Upper lobe of left lung (tissue), 6 donors: Measurements from ENCODE around the gene MELK. TPM values are rescaled to one million over a fixed set of nuclear protein-coding genes. Genes with fewer than 3 reads are reported as not detected.
"Not testable (repeated sequence)": the region's sequence is repeated elsewhere in the genome, so short reads cannot be mapped to it uniquely, and the experiment has no call there.

Experiments
- ATAC-seq, 2 donors: fragments of 200-7000 bp; cut with Tn5 transposase; one replicate each; pipeline ENCODE4 v1.9.1; 2022; ENCODE audit warnings: mild to moderate bottlenecking in 2 of 2, moderate library complexity in 2 of 2; ENCODE audit not compliant: low FRiP score in 2 of 2
- DNase-seq, 2 donors: peaks; one replicate each; pipeline ENCODE4 v3.0.0-alpha.2; 2019 to 2020
- H3K27ac ChIP-seq, 4 donors: fragments of 200-600 bp; sonication (generic); one replicate each; pipeline ENCODE4 v1.5.1; 2016 to 2019
- H3K27me3 ChIP-seq, 4 donors: fragments of 200-600 bp; sonication (generic); one replicate each; pipeline ENCODE4 v1.5.1; 2017 to 2019
- H3K36me3 ChIP-seq, 4 donors: fragments of 200-600 bp; sonication (generic); one replicate each; pipeline ENCODE4 v1.5.1; 2016 to 2019
- H3K4me1 ChIP-seq, 4 donors: fragments of 200-600 bp; sonication (generic); one replicate each; pipeline ENCODE4 v1.5.1; 2018 to 2019
- H3K4me3 ChIP-seq, 4 donors: fragments of 200-600 bp; sonication (generic); one replicate each; pipeline ENCODE4 v1.5.1; 2017 to 2019; ENCODE audit warnings: mild to moderate bottlenecking in 2 of 4, moderate library complexity in 1 of 4
- H3K9me3 ChIP-seq, 4 donors: fragments of 200-600 bp; sonication (generic); one replicate each; pipeline ENCODE4 v1.5.1; 2018 to 2019
- EP300 ChIP-seq, 4 donors: sonication (generic); formaldehyde crosslinking; IDR thresholded peaks; one replicate each; pipeline ENCODE4 v1.5.1; 2017; ENCODE audit warnings: antibody characterized with exemption in 4 of 4, control low read depth in 2 of 4
- POLR2A ChIP-seq, 4 donors: fragments of 450-650 bp; IDR thresholded peaks; one replicate each; pipeline ENCODE4 v1.5.1; 2016 to 2017; ENCODE audit warnings: antibody characterized with exemption in 4 of 4, mild to moderate bottlenecking in 2 of 4
- POLR2AphosphoS5 ChIP-seq, 2 donors: sonication (generic); formaldehyde crosslinking; IDR thresholded peaks; one replicate each; pipeline ENCODE4 v1.5.1; 2017; ENCODE audit warnings: antibody characterized with exemption in 2 of 2
- WGBS, 2 donors: methylation state at CpG; one replicate each; pipeline ENCODE4 v1.1.5; 2017 to 2018; 5-methylcytosine and 5-hydroxymethylcytosine counted together
- total RNA-seq, 6 donors: library from RNA; depleted of rRNA in 4 of 6; stranded (reverse); fragments of >200 nt in 4 of 6; gene quantifications; one replicate each; pipeline versions ENCODE4 v1.1.0 to v1.2.1, GENCODE V29; 2016 to 2021
- TF ChIP-seq, protein P1 (sequence below), 6 experiments: fragments of 450-650 bp in 4 of 6; fragments of 200-600 bp in 2 of 6; sonication (generic) in 2 of 6; IDR thresholded peaks; one replicate each; pipeline ENCODE4 v1.5.1; 2016 to 2019; ENCODE audit warnings: antibody characterized with exemption in 6 of 6
- donor health status: DM: no; HTN: no; CAD: no; lungs with moderate emphysema.
- donor health status: DM: no; HTN: yes; CAD: no; lungs with severe emphysema.

Gene MELK
- 1 to 10 TPM in 4 of 6 donors, under 1 TPM in 1, not detected in 1; 0.55 to 4.0 (median 2.0) TPM for total RNA-seq

DNA sequence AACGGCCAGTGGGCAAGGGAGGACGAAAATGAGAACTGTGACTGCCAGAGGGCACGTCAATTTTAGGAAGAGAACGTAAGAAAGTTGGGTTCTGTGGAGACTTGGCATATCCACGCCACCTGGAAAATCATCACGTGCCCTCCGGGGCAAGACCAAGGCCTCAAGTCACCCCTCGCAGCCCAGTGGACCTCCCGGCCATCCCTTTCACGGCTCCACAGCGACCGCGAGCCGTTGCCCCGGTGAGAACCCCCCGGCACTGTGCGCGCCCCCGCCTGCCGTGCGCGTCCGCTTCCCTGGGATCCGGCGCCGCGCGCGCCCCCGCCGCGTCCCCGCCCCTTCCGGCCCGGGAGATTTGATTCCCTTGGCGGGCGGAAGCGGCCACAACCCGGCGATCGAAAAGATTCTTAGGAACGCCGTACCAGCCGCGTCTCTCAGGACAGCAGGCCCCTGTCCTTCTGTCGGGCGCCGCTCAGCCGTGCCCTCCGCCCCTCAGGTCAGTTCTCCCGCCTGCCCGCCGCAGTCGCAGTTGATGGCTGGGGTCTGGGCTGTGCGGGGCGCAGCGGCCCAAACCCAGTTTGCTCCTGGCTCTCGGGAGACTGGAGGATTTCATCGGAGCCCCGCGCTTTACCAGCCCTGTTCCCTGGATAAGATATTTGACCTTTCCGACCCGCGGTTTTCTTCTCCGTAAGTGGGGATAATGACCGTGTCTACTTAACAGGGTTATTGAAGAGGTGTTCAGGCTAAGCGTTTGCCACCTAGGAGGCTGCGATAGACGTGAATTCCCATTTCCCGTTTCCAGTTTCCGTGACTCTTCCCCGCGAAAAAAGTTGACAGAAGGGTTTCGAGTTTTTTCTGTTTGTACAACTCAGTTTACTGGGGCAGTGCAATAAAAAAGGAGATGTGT is at the start of gene MELK:
Gene MELK (plus strand): TSS at position 381 of the 904 bp plus-strand sequence. CDS start 8,787 bp downstream, outside the sequence.
- Histone ChIP-seq H3K27ac (peak within 1 kb of the TSS; percentile 29 to 83 (median 58)), H3K9me3 (no peaks in the 10 kb centered on the region), H3K4me3 (peak within 1 kb of the TSS; percentile 80 to 98 (median 90)), H3K36me3 (no peaks in the 10 kb centered on the region), H3K27me3 (no peaks in the 10 kb centered on the region), H3K4me1 (peaks cover 7 to 24% (median 9%) of the 10 kb centered on the region in 4 donors)
- DNase-seq (peak; percentile 78 to 98), ATAC-seq (peak; percentile 93 to 99)
- 1% methylated on average over 29 to 70 of the region's 74 CpGs for WGBS, 2 donors
- TF ChIP-seq POLR2AphosphoS5 (IDR thresholded peaks at IDR 0.05) (peak; percentile 37 to 49), EP300 (IDR thresholded peaks at IDR 0.05) (no peak), POLR2A (IDR thresholded peaks at IDR 0.05) (peak in 2 of 4 donors; percentile 18 to 58)
- TF ChIP-seq, protein P1, sequence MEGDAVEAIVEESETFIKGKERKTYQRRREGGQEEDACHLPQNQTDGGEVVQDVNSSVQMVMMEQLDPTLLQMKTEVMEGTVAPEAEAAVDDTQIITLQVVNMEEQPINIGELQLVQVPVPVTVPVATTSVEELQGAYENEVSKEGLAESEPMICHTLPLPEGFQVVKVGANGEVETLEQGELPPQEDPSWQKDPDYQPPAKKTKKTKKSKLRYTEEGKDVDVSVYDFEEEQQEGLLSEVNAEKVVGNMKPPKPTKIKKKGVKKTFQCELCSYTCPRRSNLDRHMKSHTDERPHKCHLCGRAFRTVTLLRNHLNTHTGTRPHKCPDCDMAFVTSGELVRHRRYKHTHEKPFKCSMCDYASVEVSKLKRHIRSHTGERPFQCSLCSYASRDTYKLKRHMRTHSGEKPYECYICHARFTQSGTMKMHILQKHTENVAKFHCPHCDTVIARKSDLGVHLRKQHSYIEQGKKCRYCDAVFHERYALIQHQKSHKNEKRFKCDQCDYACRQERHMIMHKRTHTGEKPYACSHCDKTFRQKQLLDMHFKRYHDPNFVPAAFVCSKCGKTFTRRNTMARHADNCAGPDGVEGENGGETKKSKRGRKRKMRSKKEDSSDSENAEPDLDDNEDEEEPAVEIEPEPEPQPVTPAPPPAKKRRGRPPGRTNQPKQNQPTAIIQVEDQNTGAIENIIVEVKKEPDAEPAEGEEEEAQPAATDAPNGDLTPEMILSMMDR (IDR thresholded peaks at IDR 0.05): no peak

DNA sequence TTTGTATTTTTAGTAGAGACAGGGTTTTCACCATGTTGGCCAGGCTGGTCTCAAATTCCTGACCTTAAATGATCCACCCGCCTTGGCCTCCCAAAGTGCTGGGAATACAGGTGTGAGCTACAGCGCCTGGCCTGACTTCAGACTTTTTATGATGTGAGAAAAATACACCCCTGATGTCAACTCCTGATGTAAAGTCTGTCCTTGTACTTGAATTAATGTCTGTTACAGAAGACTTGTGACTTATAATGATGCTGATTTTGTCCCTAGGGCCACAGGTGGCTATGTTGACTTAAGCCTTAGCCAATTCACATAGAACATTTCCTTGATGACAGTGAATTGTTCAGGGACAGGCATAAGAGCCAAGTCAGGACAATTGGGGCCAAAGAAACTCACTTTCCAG is 42.5 kb upstream of the MELK start:
- no peaks in the 10 kb centered on the region for H3K4me1 ChIP-seq
- no peaks in the 10 kb centered on the region for H3K27me3 ChIP-seq
- no peaks in the 10 kb centered on the region for H3K36me3 ChIP-seq
- ATAC-seq: no peak
- TF ChIP-seq, protein P1 (IDR thresholded peaks at IDR 0.05): no peak
- TF ChIP-seq POLR2A (IDR thresholded peaks at IDR 0.05) (no peak), EP300 (IDR thresholded peaks at IDR 0.05) (no peak), POLR2AphosphoS5 (IDR thresholded peaks at IDR 0.05) (no peak)
- no peaks in the 10 kb centered on the region for H3K9me3 ChIP-seq
- DNase-seq: no peak
- WGBS, 2 donors: 96 to 100% methylated on average over 2 of the region's 2 CpGs
- H3K27ac ChIP-seq: no peak overlapping the region
- H3K4me3 ChIP-seq: no peak overlapping the region

DNA sequence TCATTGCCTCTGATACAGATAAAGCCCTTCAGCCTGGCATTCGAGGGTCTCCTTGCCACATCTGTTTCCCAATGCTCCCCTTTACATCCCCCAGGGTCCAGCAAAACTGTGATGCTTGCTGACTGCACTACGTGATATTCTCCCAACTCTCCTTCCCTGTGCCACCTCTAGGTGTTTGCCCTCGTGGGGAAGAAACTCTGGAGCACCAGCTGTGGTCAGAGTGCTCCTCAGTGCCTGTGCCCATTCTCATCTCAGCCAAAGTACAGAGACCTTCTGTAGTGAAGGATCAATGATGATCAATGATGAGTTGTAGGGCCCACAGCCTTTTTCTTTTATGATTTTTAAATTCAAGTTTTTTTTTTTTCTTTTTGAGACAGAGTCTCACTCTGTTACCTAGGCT is 40.3 kb upstream of the MELK start:
- no peak for DNase-seq
- Histone ChIP-seq H3K27me3 (no peaks in the 10 kb centered on the region), H3K4me1 (no peaks in the 10 kb centered on the region), H3K27ac (no peak overlapping the region), H3K4me3 (no peak overlapping the region), H3K36me3 (no peaks in the 10 kb centered on the region), H3K9me3 (no peaks in the 10 kb centered on the region)
- no peak for TF ChIP-seq POLR2A (IDR thresholded peaks at IDR 0.05)
- no peak for TF ChIP-seq EP300 (IDR thresholded peaks at IDR 0.05)
- TF ChIP-seq, protein P1 (IDR thresholded peaks at IDR 0.05): no peak
- no peak for TF ChIP-seq POLR2AphosphoS5 (IDR thresholded peaks at IDR 0.05)
- WGBS, 2 donors: 50 to 70% methylated on average over 3 of the region's 3 CpGs
- no peak for ATAC-seq

- H3K4me1 ChIP-seq, H3K9me3 ChIP-seq, H3K27me3 ChIP-seq, H3K27ac ChIP-seq, DNase-seq, H3K4me3 ChIP-seq, H3K36me3 ChIP-seq, ATAC-seq: not testable (repeated sequence)
- 82 to 85% methylated on average over 6 of the region's 6 CpGs for WGBS, 2 donors
These were observed 39.0 kb upstream of the MELK start for GRCh38 chr9:36533726-36534125.

DNA sequence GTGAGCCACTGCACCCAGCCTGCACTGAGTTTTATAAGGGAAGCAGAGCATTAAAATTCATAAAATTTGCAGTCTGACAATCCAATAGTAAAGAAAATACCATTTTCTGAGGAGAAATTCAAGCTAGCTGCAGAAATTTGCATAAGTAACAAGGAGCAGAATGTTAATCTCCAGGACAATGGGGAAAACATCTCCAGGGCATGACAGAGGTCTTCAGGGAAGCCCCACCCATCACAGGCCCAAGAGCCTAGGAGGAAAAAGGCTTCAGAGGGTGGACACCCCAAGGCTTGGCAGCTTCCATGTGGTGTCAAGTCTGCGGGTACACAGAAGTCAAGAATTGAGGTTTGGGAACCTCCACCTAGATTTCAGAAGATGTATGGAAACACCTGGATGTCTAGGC is 37.6 kb upstream of the MELK start:
- DNase-seq: no peak
- Histone ChIP-seq H3K4me1 (no peaks in the 10 kb centered on the region), H3K4me3 (no peak overlapping the region), H3K27ac (no peak overlapping the region), H3K27me3 (no peaks in the 10 kb centered on the region), H3K36me3 (no peaks in the 10 kb centered on the region), H3K9me3 (no peaks in the 10 kb centered on the region)
- WGBS, 2 donors: 100% methylated on average over 1 of the region's 1 CpG
- ATAC-seq: no peak
- TF ChIP-seq POLR2A (IDR thresholded peaks at IDR 0.05) (no peak), POLR2AphosphoS5 (IDR thresholded peaks at IDR 0.05) (no peak), EP300 (IDR thresholded peaks at IDR 0.05) (no peak)
- TF ChIP-seq, protein P1 (IDR thresholded peaks at IDR 0.05): no peak
